Neural progenitor cell (in vitro differentiated cells): Measurements from ENCODE around the gene ZNF689.

Experiments
- EZH2 ChIP-seq: fragments of 200-600 bp; sonication (generic); IDR thresholded peaks from 2 replicates; pipeline ENCODE4 v1.6.1; 2017; ENCODE audit warnings: antibody characterized with exemption, mild to moderate bottlenecking, moderate library complexity
- EZH2phosphoT487 ChIP-seq: fragments of 200-600 bp; sonication (generic); IDR thresholded peaks from 2 replicates; pipeline ENCODE4 v1.6.1; 2017; ENCODE audit warnings: antibody characterized with exemption
- TF ChIP-seq, protein P1 (sequence below): fragments of 200-600 bp; sonication (generic); IDR thresholded peaks from 2 replicates; pipeline ENCODE4 v1.5.1; 2017; ENCODE audit warnings: antibody characterized with exemption, mild to moderate bottlenecking

DNA sequence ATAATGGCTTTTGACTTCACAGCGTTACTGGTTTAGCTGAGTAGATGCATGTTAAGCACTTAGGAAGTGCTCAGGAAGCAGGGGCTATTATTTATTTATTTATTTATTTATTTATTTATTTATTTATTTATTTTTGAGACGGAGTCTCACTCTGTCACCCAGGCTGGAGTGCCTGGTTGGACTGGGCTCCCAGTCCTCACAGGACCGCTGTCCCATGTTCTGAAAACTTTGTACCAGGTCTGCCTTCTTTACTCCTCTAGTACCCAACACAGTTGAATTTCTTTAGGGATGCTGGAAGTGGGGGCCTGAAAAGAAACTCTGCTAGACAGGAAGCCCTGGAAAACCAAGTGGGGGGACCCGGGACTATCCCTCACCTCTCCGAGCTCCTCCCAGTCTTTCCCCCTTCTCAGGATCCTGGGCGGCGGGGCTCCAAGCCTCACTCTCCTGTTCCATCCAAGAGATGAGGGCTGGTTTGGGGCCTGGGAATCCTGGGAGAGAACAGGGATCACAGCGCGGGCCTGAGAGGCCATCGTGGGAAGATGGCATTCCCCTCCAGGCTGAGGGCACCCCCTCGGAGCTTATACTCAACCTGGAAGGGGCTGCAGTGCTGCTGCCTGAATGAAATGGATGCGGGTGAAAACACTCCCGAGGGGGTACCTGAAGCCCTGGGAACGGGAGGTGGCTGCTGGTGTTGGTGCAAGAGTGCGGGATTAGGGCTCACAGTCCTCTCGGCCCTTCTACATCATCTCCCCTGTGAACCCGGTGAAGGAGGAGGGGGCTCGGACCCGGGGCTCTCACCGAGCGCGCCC is 39.3 kb downstream of the ZNF689 start:
- TF ChIP-seq, protein P1, sequence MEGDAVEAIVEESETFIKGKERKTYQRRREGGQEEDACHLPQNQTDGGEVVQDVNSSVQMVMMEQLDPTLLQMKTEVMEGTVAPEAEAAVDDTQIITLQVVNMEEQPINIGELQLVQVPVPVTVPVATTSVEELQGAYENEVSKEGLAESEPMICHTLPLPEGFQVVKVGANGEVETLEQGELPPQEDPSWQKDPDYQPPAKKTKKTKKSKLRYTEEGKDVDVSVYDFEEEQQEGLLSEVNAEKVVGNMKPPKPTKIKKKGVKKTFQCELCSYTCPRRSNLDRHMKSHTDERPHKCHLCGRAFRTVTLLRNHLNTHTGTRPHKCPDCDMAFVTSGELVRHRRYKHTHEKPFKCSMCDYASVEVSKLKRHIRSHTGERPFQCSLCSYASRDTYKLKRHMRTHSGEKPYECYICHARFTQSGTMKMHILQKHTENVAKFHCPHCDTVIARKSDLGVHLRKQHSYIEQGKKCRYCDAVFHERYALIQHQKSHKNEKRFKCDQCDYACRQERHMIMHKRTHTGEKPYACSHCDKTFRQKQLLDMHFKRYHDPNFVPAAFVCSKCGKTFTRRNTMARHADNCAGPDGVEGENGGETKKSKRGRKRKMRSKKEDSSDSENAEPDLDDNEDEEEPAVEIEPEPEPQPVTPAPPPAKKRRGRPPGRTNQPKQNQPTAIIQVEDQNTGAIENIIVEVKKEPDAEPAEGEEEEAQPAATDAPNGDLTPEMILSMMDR = no peak
- TF ChIP-seq EZH2phosphoT487 (no peak), EZH2 (no peak)
